D341Med (cell line): ENCODE data around the gene NRDE2.
"Not testable (repeated sequence)": the region's sequence is repeated elsewhere in the genome, so short reads cannot be mapped to it uniquely, and the experiment has no call there.

Experiments used
- DNase-seq: peaks from one replicate; pipeline ENCODE4 v3.0.0; 2012; ENCODE audit warnings: low spot score

NRDE2 gene

DNA sequence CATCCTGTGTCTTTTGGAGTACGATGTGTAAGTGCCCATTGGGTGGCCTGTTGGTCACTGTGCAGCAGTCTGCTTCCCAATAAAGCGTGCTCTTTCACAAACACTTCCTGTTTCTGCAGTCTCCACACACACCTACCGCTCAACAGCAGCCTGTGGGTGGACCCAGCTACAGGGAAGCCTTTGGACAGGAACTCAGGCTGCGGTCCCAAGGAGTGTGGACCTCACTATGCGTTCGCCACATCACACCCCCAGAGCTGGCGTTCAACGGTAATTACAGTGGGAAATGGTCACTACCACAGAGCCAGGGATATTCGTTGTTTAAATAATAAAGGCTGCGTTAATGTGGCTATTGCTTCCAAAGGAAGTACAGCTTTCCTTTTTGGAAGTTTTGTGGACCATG is 59.2 kb downstream of the NRDE2 start:
- DNase-seq: no peak

GRCh38 chr14:90268420-90268819 is 63.3 kb downstream of the NRDE2 start:
- DNase-seq: no peak

DNA sequence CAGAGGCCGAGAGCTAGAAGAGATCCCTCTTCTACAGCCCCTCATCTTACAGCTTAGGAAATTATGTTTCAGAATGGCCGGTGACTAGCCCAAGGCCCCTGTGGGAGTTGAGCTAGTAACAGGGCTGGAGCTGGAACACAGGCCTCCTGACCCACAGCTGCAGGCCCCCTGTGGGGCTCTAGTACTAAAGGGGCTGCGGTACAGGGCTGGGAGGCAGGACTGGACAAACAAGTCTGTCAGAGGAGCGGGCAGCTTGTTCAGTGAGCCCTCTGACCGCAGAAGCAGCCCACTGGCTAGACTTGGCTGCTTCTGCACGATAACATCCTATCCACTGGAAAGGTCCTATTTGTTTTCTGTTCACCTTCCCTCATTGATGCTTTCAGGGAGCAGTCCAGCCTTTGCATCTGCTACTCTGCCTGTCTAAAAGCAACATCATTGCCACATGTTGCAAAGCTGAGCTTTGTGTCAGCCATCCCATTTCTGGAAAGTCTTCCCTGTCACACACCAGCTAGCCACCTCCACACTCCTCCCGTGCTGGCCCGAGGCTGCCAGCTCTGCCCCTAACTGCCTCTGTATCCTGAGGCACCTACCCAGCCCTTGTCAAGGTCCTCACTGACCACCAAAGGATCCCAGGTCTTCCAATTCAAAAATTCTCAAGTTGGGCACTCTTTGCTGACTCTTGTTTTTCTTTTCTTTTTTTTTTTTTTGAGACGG is 65.1 kb downstream of the NRDE2 start:
- DNase-seq: no peak

DNA sequence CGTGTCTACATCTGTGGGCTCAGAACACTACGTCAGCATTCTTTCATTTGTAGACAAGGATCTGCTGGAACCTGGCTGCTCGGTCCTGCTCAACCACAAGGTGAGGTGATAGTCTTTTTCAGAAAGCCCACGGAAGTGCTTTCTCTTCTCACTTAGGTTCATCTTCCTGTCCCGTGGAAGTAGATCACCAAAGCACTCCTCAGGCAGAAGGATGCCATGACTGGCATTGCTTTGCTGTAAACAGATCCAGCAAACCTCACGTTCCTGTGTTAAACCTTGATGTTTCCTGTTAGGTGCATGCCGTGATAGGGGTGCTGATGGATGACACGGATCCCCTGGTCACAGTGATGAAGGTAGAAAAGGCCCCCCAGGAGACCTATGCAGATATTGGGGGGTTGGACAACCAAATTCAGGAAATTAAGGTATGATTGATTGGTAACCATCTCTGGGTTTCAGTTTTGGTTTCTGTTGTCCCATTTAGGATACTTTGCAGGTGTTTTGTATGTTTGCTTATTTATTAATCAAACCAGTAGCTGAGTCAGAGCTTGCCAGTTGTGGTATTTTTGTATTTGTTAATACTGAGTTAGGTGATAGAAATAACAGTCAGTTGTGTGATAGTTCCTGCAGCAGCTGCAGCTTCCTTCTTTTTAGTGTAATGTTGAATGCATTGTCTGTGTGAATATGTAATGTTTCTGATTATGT is 67.8 kb downstream of the NRDE2 start:
- DNase-seq: no peak

DNA sequence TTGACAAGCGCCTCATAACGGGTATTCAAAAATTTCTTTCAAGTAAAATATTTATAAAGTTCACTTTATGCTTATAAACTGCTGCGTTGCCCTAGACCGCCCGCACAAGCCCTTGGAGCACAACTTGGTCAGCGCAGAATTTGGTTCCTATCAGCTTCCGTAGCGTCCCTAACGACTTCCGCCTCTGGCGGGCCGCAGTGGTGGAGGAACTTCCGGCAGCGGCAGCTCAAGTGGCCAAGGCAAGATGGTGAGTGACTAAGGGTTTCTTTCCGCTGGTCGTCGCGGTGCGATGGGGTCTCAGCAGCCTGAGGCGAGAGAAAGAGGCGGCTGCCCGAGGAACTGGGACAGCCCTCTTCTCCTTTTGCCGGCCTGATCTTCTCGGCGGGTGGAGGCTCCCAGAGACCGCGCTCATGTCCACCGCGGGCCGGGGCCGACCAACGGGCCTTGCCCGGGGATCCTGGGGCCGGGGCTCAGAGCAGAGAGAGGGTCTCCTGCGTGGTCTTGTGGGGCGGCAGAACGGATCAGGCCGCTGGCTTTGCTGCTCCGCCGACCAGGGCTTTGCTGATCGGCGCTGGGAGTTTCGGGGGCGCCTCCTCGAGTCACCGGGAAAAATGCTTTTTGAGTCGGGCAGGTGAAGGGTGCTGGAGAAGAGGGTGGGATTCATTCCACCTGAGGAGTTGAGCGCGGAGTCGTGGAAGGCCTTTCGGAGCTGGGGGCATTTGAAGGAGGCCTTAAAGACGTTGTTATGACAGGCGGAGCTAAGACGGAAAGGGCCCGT is 75.2 kb downstream of the NRDE2 start, which contains the start of gene PSMC1:
PSMC1 (plus strand) TSS at position 200 of the 778 bp plus-strand sequence; CDS start at position 245, 45 bp downstream.
- DNase-seq: peak; percentile 94

- DNase-seq: no peak
Measured at GRCh38 chr14:90255871-90256270, 75.9 kb downstream of the NRDE2 start.

GRCh38 chr14:90253826-90254225 is 77.9 kb downstream of the NRDE2 start:
- DNase-seq: no peak

GRCh38 chr14:90248594-90248993 is 83.1 kb downstream of the NRDE2 start:
- no peak for DNase-seq

DNA sequence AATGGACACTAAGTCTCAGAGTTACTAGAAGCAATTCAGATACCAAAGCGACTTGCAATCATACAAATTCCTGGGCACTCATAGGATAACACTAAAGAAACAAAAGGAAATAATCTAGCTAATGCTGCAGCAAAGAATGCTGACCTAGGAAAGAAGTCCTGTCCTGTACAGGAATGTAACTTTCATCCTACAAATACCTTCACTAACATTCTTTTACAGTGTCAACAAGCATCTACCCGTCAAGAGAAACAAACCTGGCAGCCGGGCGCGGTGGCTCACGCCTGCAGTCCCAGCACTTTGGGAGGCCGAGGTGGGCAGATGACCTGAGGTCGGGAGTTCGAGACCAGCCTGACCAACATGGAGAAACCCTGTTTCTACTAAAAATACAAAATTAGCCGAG is 84.3 kb downstream of the NRDE2 start:
- DNase-seq: not testable (repeated sequence)

DNA sequence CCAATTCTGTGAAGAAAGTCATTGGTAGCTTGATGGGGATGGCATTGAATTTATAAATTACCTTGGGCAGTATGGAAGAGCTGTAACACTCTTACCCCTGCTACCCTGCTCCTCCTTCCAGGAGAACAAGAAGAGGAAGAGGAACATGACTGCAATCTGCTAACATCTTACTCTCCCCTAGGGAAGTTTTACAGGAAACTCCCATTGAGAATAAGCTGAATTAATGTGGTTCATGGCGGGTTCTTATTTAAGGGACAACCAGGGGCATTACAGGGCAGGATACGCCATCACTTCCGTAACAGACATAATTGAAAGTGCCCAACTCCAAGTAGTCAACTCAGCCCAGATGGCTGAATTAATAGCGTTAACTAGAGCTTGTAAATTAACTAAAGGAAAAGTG is 84.8 kb downstream of the NRDE2 start:
- DNase-seq: no peak

DNA sequence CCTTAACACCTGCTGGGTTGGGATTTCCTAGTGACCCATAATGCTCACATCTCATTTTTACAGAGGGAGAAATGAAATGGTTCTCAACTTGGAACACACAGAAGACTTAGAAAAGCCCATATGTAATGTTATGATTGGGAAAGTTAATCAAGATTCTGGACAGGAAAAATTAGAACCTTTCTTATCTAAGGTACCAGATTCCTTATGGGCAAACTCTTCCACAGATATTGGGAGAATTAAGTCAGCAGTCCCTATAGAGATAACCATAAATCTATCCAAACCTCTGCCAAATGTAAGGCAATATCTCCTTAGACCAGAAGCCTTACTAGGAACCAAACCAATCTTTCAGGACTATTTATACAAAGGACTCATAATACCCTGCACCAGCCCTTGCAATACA is 89.3 kb downstream of the NRDE2 start:
- no peak for DNase-seq

DNA sequence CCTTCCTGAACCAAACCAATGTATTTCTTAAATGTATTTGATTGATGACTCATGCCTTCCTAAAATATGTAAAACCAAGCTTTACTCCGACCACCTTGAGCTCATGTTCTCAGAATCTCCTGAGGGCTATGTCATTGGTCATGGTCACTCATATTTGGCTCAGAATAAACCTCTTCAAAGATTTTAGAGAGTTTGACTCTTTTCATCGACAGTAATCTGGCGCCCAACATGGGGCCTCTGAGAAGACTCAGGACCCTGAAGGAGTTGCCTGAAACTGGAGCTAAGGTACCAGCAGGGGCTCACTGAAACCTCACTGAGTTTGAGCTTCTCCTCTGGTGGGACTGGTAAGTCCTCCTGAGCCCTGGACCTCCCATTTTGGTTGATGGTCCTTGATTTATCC is 92.6 kb downstream of the NRDE2 start:
- DNase-seq: no peak

- peak; percentile 89 for DNase-seq
Measured at GRCh38 chr14:90235179-90235976, 96.4 kb downstream of the NRDE2 start.

DNA sequence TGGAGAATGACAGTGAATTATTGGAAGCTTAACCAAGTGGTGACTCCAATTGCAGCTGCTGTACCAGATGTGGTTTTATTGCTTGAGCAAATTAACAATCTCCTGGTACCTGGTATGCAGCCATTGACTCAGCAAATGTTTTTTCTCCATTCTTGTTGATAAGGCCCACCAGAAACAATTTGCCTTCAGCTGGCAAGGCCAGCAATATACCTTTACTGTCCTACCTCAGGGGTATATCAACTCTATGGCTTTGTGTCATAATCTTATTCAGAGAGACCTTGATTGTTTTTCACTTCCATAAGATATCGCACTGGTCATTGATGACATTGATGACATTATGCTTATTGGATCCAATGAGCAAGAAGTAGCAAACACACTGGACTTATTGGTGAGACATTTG is 101.8 kb downstream of the NRDE2 start:
- not testable (repeated sequence) for DNase-seq

GRCh38 chr14:90228478-90228877 is 103.3 kb downstream of the NRDE2 start:
- no peak for DNase-seq
